Stimulated activated CD8-positive, alpha-beta memory T cell treated with anti-CD3 and anti-CD28 coated beads, Interleukin-7, amount 100 ng/mL, for 24 hours (primary cell): ENCODE results near the gene CX3CR1.
A peak's percentile ranks its signal among the peaks of the same experiment; 100 is the strongest.

Source experiments
- DNase-seq: peaks from one replicate; pipeline ENCODE4 v3.0.0-alpha.2; 2020; ENCODE audit warnings: low read depth

CX3CR1 gene

DNA sequence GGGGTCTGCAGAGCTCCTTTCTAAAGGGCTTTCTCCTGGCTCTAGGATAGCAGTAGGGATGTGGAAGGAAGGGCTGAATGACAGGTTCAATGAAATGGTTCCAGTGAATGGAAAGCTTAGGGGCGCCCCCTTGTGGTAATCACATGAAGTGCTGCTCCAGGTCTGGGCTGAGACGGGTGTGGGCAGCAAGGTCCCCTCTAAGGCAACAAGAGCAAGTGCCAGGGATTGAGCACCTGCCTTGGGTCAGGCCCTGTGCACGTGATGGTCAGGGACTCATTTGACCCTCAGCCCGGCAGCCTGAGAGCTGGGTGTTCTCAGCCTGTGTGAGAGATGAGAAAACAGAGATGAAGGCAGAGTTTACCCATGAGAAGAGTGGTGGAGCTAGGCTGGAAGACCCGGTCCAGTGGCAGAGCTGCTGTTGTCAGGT lies 12.1 kb upstream of the CX3CR1 start:
- peak; percentile 63 for DNase-seq

DNA sequence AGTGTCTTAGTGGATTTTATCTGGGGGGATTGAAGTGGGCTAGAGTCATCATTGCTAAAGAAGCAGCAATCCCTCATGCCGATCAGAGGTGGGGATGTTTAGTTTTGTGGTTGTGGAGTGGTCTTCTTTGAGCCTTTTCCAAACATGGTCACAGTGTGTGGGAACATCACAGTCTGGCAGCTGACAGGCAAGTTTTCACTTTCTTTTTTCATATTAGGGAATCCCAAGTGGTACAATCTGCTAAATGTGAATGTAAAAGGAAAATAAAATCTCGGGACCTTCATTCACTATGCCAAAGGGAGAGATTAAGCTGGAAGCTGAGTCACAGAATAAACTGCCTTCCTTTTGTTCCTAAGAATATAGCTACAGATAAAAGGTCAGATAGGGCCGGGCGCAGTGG lies 10.4 kb upstream of the CX3CR1 start:
- DNase-seq: no peak

DNA sequence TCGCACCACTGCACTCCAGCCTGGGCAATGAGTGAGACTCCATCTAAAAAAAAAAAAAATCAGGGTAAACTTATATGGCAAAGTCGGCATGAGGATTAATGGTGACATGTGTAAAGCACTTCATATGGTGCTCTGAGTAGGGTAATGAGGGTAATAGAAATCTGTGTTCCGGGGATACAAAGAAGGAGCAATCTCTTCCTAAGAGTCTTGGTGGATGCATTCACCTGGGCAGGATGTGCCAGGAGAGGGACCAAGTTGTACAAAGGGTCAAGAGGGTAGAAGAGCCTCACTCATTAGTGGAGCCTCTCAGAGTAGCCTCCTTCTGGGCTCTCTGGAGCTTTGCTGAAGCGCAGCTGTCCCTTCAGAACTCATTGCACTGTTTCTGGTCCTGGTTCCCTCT lies 9.3 kb upstream of the CX3CR1 start:
- DNase-seq: no peak

DNA sequence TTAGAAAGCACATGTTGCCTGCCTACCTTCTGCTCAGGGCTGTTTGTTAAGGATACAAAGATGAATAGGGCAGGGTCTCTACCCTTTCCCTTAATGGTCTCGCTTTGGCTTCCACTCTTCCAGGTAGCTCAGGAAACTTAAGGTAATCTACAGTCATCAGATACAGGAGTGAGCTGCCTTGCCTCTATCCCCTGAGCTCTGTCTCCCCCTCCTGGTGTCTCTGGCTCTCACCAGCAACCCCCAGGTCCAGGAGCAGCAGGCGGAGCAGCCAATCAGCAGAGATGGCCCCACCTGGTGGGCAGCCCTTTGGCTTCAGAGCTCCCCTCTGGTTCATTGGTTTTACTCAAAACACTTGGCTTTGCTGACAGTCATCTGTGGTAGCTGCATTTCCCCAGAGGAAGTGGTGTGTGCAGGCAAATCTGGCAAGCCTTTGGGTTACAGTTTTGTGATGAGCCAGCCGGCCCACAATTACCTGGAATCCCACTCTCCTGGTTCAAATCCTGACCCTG lies 8.5 kb upstream of the CX3CR1 start:
- peak; percentile 63 for DNase-seq

DNA sequence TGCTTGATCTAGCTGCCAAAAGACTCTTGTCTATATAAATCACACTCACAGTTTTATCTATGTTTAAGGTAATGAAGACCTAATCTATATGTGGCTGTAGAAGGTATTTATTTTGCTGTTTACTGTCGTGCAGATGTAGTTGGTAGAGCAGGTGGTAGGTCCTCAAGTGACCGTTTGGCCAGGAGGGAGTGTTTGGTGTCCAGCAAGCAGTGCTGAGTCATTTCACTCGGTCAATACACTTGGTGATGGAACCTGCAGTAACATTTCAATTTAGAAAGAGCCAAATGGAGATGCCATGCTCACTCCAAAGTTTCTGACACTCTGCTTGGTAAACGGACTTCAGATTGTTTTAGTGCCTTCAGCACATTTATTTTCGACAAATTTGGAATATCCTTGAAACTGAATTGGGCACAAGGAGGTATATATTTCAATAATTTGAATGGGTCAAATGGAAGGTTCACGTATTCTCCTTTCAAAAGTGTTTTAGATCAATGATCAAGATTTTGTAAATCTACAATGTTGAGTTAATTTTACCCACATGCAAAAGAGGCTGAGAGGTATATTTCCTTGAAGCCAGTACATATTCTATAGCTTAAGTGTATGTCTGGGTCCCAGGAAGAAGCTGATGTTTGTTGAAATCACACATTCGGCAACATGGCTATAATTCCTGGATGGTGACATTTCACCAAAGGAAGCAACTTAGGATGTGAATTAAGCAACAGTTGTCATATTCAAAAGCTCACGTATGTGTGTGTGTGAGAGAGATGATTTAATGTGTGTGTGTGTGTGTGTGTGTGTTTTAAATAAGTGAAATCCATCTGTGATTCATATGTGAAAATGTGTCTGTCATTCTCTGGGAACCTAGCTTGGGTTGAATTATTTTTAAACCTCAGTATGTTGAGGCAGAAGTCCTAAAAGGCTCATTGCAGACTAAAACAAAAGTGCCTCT lies 7.7 kb upstream of the CX3CR1 start:
- DNase-seq: no peak

DNA sequence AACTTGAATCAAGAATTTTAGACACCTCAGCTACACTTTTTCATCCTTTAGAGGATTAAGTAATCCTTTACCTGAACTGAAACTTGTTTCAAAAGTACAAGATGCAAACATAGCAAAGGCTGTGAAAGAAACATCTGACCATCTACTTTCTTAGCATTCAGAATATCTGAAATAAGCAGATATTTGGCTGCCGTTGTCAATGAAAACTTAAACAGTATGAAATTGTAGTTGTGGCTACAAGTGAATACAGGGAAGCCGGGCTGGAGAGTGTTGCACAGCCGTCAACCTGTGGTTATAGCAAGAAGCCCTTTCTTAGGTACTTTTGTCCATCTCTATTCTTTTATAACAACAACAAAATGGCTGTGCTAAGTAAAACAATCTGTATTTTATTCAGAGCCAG lies 6.9 kb upstream of the CX3CR1 start:
- DNase-seq: no peak

DNA sequence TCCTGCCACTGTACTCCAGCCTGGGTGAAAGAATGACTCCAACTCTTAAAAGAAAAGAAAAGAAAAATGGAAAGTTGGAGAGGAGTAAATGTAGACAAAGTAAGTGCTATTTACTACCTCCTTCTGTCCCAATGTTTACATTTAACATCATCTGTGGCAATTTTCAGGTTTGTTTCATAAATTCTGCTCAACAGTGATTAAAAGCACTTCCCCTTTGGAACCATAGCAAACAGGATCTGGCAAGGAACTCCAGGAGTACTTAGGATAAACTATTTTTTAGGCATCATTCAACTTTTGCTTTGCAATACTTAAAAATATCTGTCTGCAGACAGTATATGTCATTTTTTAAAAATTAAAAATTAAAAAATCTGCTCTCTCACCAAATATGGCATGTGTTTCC lies 5.5 kb upstream of the CX3CR1 start:
- no peak for DNase-seq

DNA sequence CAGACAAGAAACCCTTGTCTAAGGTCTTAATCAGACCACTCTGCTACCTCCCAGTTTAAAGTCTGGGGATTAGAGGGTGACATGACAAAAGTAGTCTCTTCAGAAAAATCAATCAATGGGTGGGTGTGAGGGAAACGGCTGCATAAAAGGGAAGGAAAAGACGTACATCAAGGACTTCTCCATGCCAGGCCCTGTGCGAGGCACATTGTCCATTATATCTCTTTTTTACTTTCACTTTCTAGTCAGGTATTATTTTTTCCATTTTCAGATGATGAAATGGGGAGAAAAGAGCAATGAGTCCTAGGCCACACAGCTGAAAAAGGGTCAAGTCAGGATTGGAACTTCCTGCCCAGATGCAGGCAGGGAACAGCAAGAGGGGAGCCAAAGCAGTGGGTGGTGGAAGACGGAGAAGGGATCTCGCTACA lies 4.6 kb upstream of the CX3CR1 start:
- DNase-seq: no peak

DNA sequence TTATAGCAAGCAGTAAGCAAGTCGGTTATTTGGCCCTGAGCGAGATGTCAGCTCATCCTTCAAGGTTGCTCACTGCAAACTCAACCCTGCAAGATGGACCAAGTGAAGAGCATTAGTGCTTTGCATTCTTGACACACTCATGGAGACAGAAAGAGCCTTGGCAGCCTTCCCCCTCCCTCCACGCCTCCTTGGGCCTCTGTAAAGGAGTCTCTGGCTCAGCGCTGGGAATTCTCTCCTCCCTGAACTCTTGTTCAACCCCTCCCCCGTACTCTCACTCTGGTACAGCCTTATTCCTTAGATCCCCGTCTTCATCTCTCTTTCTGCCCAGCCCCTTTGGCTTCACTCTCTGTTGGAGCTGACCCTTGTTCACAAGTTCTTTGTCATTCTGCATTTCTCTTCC lies 2.2 kb upstream of the CX3CR1 start:
- no peak for DNase-seq

DNA sequence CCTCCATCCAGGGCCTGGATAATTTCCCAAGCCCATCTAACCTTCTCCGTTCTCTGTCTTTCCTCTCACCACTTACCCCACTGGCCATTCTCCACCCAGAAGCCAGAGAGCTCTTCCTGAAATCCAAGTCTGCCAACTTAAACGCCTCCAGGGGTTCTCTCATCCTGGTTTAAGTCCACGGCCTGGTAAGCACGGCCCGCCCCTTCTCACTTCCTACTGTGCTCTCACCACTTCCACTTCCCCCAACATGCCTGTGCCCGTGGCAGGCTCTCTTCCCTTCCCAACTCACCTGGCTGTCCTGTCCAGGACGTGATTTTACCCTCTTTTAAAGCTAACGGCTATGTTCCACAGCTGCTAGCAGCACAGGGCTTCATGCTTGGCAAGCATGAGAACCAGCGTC lies 1.7 kb upstream of the CX3CR1 start:
- no peak for DNase-seq

DNA sequence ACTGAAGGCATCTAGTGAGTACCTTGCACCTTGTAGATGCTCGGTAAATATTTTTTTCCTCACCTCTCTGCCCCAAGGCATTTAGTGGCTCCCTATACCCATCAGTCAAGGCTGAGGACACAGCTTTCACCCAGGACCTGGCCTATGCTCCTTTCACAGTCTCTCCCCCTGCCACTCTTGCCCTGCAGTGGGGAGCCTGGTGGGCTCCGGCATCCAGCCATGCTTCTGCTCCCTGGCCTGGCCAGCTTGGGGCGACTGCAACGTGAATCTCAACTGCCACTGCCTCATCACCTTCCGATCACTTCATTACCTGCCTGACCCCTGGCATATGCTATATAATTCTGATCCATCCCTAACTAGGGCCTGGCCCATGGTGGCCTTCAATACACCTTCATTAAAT lies 735 bp upstream of the CX3CR1 start:
- DNase-seq: no peak

DNA sequence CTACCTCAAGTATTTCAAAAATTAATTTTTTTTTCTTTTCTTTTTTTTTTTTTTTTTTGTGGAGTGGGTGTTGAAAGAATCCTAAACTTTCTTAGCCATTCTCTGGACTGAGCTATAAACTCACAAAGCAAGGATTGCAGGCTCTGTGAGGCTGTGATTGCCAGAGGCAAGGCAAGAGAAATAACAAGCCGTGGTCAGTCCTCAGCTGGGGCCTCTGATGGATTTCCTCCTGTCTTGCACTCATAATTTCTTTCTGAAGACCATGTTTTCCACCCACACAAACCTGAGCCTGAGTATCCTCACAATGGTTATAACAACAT lies 1.3 kb downstream of the CX3CR1 start:
- no peak for DNase-seq

DNA sequence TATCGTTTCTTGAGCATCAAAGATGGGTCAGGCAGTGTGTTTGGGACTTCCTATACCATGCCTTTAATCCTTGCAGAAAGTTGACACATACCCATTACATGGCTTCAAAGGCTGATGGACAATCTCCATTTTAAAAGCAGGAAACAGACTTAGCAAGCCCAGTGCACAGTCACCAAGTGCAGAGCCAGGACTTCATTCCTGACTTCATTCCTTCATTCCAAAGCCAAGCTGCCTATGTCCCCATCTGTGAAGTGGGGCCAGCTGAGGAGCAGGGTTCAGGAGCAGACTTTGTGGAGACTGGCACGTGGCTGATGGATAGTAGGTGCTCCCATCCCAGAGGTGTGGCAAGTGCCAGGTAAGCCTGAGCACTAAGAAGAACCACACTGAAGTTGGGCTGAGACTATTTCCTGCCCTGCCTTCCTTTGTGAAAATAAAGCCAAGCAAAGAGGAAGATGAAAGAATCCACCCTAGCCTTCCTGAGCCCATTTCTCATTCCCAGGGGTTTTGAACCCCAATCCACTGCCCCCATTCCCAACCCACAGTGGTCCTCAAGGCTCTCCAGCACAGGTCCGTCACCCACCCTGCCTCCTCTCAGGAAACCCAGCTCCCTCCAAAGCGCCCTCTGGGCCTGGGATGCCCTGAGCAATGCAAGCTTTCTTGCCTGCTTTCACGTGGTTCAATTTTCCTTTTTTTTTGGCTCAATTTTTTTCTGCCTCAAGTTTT lies 1.8 kb downstream of the CX3CR1 start:
- no peak for DNase-seq

DNA sequence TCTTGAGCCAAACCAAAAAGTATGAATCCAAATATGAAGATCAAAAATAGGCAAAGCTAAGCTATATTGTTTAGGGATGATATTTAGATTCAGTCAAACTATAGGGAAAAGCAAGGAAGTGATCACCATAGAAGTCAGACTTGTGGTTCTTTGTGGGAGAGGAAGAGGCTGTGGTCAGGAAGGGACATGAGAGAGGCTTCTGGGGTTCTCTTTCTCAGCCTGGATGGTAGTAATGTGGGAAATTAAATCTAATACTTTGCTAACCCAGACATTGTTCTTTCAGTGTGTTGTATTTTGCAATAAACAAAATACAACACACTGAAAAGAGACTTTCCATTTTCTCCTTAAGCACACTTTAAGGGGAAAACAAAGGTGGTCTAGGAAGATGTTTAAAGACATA lies 3.1 kb downstream of the CX3CR1 start:
- DNase-seq: no peak

DNA sequence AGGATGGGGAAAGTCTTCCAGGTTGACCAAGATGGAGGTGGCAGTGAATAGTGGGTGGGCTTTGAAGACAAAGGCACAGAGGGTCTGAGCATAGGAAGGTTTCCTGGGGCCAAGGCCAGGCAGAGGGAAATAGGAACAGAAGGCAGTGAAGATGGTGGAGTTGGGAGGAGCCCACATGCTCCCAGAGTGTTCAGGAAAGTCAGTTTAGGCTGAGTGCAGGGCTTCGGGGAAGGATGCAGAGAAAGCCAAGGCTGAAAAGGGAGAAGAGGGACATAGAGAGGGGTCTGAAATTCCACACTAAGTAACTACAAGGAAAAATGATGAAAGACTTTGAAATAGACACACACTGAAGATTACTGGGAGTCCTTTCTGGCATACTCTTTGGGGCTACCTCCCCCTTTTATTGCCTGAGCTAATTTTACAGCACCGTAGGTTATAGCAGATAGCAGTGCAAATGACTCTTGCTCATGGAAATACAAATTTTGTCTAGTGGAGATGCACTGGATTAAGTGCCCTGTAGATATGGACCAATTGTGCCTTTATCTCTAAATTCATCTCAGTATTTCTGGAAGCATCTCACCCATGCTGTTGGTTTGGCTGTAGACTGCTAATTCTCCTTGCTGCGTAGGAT lies 3.8 kb downstream of the CX3CR1 start:
- no peak for DNase-seq

DNA sequence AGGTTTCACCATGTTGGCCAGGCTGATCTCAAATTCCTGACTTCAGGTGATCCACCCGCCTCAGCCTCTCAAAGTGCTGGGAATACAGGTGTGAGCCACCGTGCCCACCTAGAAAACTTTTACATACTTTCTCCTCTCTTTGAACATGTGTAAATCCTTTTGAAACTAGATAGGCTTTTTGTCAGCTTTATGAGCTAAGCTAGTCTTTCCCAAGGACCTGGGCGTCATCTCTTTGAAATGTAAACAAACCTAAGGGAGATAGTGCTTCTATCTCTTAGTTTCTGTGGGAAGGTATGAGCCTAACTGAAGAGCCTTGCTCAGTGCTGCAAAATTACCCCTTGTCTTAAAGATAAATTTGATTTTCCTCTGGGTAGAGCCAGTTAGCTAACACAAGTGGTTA lies 4.8 kb downstream of the CX3CR1 start:
- no peak for DNase-seq

DNA sequence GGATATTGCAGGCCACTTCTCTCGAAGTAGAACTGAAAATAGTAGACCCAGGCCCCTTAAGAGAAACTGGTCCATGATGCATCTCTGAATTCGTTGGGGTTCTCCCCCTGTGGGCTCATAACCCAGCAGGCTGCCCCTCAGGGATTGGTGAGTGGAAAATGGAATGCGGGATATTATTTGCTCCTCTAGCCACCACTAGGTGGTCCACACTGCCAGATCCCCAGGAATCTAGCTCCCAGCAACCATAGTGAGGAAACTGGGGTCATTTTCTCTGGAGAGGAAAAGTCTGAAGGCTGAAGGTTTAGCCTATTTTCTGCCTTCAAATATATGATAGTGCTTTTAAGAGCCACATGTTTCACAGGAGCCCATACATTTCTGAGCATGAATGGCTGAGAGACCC lies 6.7 kb downstream of the CX3CR1 start:
- DNase-seq: no peak

DNA sequence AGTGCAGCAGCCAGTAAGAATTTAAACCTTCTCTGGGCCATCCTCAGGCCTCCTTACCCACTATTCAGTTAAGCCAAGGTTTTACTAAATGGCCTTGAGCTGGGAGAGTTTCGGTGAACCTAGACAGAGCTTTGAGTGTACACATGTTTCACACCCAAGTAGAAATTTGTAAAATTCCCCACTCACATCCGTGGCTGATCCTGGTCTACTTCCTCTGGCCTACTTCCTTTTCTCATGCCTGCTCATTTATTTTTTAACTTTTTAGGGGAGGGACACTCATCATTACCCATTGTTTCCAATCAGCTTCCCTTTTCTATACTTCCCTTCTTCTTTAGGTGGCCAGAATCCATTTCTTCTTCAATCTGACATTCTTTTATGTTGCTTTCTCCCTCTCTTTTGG lies 7.6 kb downstream of the CX3CR1 start:
- no peak for DNase-seq

DNA sequence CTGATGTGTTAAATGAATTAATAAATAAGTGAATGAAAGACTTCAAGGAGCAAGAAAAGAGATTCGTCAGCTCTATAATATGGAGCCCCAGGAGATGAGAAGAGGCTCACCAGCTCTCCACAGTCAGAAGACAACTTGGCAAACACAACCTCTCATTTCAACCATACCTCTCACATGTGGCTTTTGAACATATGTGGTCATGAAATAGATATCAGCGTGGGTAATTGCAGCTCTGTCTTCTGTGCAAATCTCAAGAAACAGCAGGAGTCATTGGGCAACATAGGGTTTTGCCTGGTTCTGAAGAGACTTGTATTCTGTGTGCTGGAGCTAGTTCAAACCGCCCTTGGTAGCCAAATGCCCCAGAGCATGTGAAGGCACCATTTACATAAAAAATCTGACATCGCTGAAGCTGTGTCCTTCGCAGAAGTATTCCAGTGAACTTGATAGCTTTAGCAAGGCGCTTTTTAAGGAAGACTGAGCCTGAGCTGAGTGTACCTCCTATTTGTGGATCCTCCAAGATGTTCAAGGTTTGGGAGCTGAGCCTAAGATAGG lies 8.4 kb downstream of the CX3CR1 start:
- DNase-seq: no peak

DNA sequence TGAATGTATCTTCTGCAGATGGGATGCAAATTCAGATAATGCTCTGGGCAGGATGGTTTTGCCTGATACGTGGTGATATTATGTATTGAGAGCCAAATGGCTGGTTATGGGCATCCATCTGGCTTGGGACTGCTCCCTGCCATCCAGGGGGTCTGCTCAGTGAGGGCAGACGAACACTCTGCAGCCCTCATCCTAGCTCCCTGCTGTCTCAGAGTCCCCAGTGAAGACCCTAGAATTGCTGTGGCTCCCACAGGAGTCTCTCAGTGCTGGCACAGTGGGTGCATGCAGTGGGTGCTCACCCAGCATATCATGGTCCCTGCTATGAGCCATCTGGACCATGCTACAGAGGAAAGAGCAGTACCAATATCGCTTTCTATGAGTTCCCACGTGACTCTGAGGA lies 10.3 kb downstream of the CX3CR1 start:
- no peak for DNase-seq

DNA sequence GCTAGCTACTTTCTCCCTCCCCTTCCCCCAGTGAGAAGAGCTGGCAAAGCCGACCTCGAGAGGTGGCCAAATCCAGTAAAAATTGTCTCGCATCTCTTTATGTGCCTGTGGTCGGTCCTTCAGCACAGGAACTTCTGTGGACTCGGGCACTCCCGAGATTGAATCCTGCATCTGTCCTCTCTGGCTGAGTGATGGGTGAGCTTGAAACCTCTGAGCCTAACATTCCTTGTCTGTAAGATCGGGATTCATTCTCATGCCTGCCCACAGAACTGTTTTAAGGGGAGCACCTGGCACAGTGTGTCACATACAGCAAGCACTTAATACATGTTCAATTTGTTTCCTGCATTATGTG lies 11.3 kb downstream of the CX3CR1 start:
- no peak for DNase-seq

DNA sequence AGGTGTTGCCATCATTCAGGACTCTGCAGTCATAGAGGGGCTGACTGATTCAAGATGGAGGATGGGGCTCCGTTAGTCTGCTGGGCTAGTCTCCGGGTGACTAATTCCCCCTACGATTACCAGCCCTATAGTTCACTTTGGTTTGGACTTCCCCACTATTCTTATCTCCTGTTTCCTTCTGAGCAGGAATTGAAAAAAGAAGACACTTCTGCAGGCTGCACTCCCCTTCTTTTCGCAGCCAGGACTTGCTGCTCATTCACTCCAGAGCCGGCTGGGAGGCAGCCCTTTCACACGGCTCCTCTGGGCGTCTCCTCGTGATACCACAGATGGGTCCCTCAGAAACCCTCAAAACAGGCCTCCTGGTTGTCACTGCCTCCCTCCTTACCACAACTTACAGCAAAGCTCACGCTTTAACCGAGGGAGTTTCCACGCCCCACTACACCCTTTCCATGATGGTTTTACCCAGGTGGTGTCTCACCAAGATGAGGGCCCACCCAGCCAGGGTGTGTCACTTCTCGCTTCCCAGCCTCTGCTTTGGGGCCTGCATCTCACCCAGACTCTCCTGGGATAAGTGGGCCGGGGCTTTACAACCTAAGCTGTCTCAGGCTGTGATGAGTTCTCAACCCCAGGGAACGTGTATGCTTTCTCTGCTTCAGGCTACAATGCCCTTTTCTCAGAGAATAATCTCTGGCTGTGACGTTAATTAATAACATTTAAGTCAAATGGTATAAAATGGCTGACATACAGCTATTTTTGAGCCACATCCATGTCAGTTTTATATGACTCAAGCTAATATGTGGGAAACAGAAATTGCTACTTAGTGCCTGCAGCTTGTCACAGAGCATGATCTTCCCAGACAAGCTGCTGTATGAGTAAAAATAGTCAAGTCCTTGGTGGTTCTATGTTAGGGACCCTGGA lies 11.9 kb downstream of the CX3CR1 start:
- DNase-seq: peak; percentile 56
